ENCODE measurements around the gene FOXI3.

FOXI3 gene

GRCh38 chr2:88452565-88452905, at the start of gene FOXI3:
Gene FOXI3 (minus strand): TSS chr2:88452693. CDS start chr2:88452535, 158 bp downstream.
- DNase-seq = no peak

- DNase-seq = no peak
These were observed 48.2 kb upstream of the FOXI3 start for GRCh38 chr2:88500691-88501090.

- no peak for DNase-seq
These were observed 46.7 kb upstream of the FOXI3 start for GRCh38 chr2:88499204-88499603.

GRCh38 chr2:88493481-88493880, 41.0 kb upstream of the FOXI3 start:
- no peak for DNase-seq

- no peak for DNase-seq
These were observed 39.5 kb upstream of the FOXI3 start for GRCh38 chr2:88492002-88492401.

GRCh38 chr2:88489181-88489580, 36.7 kb upstream of the FOXI3 start:
- DNase-seq = no peak

- no peak for DNase-seq
These were observed 30.7 kb upstream of the FOXI3 start for GRCh38 chr2:88483200-88483599.

GRCh38 chr2:88481691-88482336, 29.3 kb upstream of the FOXI3 start:
- DNase-seq = no peak

- DNase-seq = no peak
These were observed 20.3 kb upstream of the FOXI3 start for GRCh38 chr2:88472811-88473210.

GRCh38 chr2:88471083-88471942, 18.8 kb upstream of the FOXI3 start:
- no peak for DNase-seq

- DNase-seq = no peak
These were observed 17.0 kb upstream of the FOXI3 start for GRCh38 chr2:88469202-88470114.

- no peak for DNase-seq
These were observed 11.7 kb upstream of the FOXI3 start for GRCh38 chr2:88464153-88464552.

GRCh38 chr2:88458633-88459032, 6.1 kb upstream of the FOXI3 start:
- DNase-seq = no peak

- DNase-seq = peak; percentile 2
These were observed 588 bp upstream of the FOXI3 start for GRCh38 chr2:88452980-88453582.

GRCh38 chr2:88451811-88452564, 505 bp downstream of the FOXI3 start:
- peak; percentile 8 for DNase-seq

GRCh38 chr2:88450925-88451810, 1.3 kb downstream of the FOXI3 start:
- no peak for DNase-seq

GRCh38 chr2:88450186-88450585, 2.3 kb downstream of the FOXI3 start:
- DNase-seq = no peak

GRCh38 chr2:88448248-88448647, 4.2 kb downstream of the FOXI3 start:
- DNase-seq = no peak

- no peak for DNase-seq
These were observed 9.0 kb downstream of the FOXI3 start for GRCh38 chr2:88443353-88443938.

GRCh38 chr2:88442473-88442872, 10.0 kb downstream of the FOXI3 start:
- DNase-seq = no peak

- no peak for DNase-seq
These were observed 10.4 kb downstream of the FOXI3 start for GRCh38 chr2:88442061-88442460.
